Fibroblast of skin of right biceps (primary cell): Measurements from ENCODE around the gene ANKRD18B.
"Not testable (repeated sequence)": the region's sequence is repeated elsewhere in the genome, so short reads cannot be mapped to it uniquely, and the experiment has no call there.

Source experiments
- DNase-seq: peaks from one replicate; pipeline ENCODE4 v3.0.0-alpha.2; 2013

Gene ANKRD18B

GRCh38 chr9:33535541-33535940 is 11.5 kb downstream of the ANKRD18B start:
- no peak for DNase-seq

GRCh38 chr9:33543463-33543862 is 19.4 kb downstream of the ANKRD18B start:
- DNase-seq: peak; percentile 1

GRCh38 chr9:33545715-33546114 is 21.7 kb downstream of the ANKRD18B start:
- DNase-seq: not testable (repeated sequence)

- DNase-seq: peak; percentile 0
Observed at GRCh38 chr9:33548816-33549215, 24.8 kb downstream of the ANKRD18B start.

- peak; percentile 8 for DNase-seq
Observed at GRCh38 chr9:33549418-33549817, 25.4 kb downstream of the ANKRD18B start.

- not testable (repeated sequence) for DNase-seq
Observed at GRCh38 chr9:33551183-33551582, 27.1 kb downstream of the ANKRD18B start.

- DNase-seq: peak; percentile 12
Observed at GRCh38 chr9:33552315-33552725, 28.3 kb downstream of the ANKRD18B start.

GRCh38 chr9:33560217-33560616 is 36.2 kb downstream of the ANKRD18B start:
- peak; percentile 3 for DNase-seq

- not testable (repeated sequence) for DNase-seq
Observed at GRCh38 chr9:33562196-33562595, 38.1 kb downstream of the ANKRD18B start.

- not testable (repeated sequence) for DNase-seq
Observed at GRCh38 chr9:33567776-33568175, 43.7 kb downstream of the ANKRD18B start.

GRCh38 chr9:33577786-33578185 is 53.7 kb downstream of the ANKRD18B start:
- DNase-seq: not testable (repeated sequence)

GRCh38 chr9:33579996-33580395 is 55.9 kb downstream of the ANKRD18B start:
- not testable (repeated sequence) for DNase-seq

- DNase-seq: not testable (repeated sequence)
Observed at GRCh38 chr9:33582686-33583085, 58.6 kb downstream of the ANKRD18B start.

- not testable (repeated sequence) for DNase-seq
Observed at GRCh38 chr9:33586128-33586527, 62.1 kb downstream of the ANKRD18B start.

GRCh38 chr9:33587799-33588198 is 63.7 kb downstream of the ANKRD18B start:
- not testable (repeated sequence) for DNase-seq

- not testable (repeated sequence) for DNase-seq
Observed at GRCh38 chr9:33588876-33589275, 64.8 kb downstream of the ANKRD18B start.

- DNase-seq: not testable (repeated sequence)
Observed at GRCh38 chr9:33590857-33591256, 66.8 kb downstream of the ANKRD18B start.

GRCh38 chr9:33596974-33597373 is 72.9 kb downstream of the ANKRD18B start:
- DNase-seq: not testable (repeated sequence)

GRCh38 chr9:33597386-33597785 is 73.3 kb downstream of the ANKRD18B start:
- DNase-seq: not testable (repeated sequence)

GRCh38 chr9:33598796-33599379 is 74.8 kb downstream of the ANKRD18B start:
- DNase-seq: not testable (repeated sequence)

- DNase-seq: not testable (repeated sequence)
Observed at GRCh38 chr9:33600911-33601310, 76.9 kb downstream of the ANKRD18B start.

GRCh38 chr9:33604249-33604648 is 80.2 kb downstream of the ANKRD18B start:
- DNase-seq: not testable (repeated sequence)

GRCh38 chr9:33604936-33605335 is 80.9 kb downstream of the ANKRD18B start:
- DNase-seq: not testable (repeated sequence)

GRCh38 chr9:33611358-33611757 is 87.3 kb downstream of the ANKRD18B start:
- DNase-seq: no peak

- DNase-seq: not testable (repeated sequence)
Observed at GRCh38 chr9:33612410-33612809, 88.4 kb downstream of the ANKRD18B start.
